ENCODE data around the gene FRMPD4. TPM values are rescaled to one million over a fixed set of nuclear protein-coding genes. Genes with fewer than 3 reads are reported as not detected.

Gene FRMPD4
- total RNA-seq, 2 experiments from 2014 or later = not detected

DNA sequence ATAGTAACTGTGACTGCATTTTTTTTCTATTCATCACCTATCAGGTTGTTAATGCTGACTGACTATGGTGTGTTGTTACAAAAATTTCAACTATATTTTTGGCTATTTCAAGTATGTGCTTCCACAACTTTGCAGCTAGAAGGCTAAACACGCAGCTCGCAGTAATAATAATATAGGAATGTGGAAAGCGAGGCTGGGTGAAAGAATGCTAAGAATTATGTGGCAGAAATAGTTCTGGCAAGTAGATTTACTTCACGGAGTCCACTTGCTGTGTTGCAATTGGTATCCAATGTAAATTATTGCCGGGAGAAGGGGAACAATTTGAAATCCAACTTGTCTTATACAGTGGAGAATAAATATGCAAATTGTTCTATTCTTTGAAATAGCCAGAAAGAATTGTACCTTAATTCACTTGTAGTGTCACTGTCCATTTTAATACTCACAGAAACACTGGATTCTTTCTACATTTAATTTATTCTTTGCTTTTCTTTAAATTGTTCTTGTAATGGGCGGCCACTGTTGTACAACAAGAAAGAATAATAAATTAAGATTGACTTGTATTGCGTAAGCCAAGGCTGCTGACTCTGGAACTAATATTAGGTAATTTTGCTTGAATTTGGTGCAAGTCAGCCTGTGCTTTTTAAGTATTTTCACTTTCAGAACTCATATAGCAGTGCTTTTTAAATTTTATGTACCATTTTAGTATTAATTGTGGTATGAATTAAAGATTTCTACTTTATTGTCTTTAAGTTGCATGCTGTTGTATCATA, 154.9 kb downstream of the FRMPD4 start:
- CTCF ChIA-PET = no interaction called here
- DNase-seq = no peak
- no peak for ATAC-seq
- H3K9me3 Mint-ChIP-seq = no peaks in the 10 kb centered on the region
- H3K4me1 Mint-ChIP-seq (ENCODE audit: low read depth) = no peaks in the 10 kb centered on the region
- peaks cover 1% of the 10 kb centered on the region for H3K27me3 Mint-ChIP-seq
- no peak overlapping the region for H3K27ac Mint-ChIP-seq
- no peak overlapping the region for H3K4me3 Mint-ChIP-seq
- POLR2A ChIA-PET = no interaction called here
- intact Hi-C loops (cut with micrococcal nuclease) = no loop called here
- H3K36me3 Mint-ChIP-seq (ENCODE audit: low read depth) = no peaks in the 10 kb centered on the region
- TF ChIP-seq, protein P1, sequence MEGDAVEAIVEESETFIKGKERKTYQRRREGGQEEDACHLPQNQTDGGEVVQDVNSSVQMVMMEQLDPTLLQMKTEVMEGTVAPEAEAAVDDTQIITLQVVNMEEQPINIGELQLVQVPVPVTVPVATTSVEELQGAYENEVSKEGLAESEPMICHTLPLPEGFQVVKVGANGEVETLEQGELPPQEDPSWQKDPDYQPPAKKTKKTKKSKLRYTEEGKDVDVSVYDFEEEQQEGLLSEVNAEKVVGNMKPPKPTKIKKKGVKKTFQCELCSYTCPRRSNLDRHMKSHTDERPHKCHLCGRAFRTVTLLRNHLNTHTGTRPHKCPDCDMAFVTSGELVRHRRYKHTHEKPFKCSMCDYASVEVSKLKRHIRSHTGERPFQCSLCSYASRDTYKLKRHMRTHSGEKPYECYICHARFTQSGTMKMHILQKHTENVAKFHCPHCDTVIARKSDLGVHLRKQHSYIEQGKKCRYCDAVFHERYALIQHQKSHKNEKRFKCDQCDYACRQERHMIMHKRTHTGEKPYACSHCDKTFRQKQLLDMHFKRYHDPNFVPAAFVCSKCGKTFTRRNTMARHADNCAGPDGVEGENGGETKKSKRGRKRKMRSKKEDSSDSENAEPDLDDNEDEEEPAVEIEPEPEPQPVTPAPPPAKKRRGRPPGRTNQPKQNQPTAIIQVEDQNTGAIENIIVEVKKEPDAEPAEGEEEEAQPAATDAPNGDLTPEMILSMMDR (IDR thresholded peaks at IDR 0.05) = no peak

DNA sequence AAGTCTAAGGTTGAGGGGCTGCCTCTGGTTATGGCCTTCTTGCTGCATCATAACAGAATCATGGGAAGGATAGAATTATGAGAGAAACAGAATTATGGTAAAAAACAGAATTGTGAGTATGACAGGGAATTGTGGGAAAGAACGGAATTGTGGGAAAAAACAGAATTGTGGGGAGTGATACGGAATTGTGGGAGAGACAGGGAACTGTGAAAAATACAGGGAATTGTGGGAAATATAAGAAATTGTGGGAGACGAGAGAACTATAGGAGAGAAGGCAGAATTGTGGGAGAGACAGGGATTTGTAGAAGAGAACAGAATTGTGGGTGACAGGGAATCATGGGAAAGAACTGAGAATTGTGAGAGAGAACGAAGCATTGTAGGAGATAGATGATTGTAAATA, 159.1 kb downstream of the FRMPD4 start:
- intact Hi-C loops (cut with micrococcal nuclease) = no loop called here
- TF ChIP-seq, protein P1 (IDR thresholded peaks at IDR 0.05) = no peak
- Mint-ChIP-seq H3K9me3 (no peaks in the 10 kb centered on the region), H3K27ac (no peak overlapping the region), H3K4me1 (ENCODE audit: low read depth) (no peaks in the 10 kb centered on the region), H3K4me3 (no peak overlapping the region), H3K27me3 (peaks cover 1% of the 10 kb centered on the region), H3K36me3 (ENCODE audit: low read depth) (no peaks in the 10 kb centered on the region)
- DNase-seq (no peak), ATAC-seq (no peak)
- ChIA-PET POLR2A (no interaction called here), CTCF (no interaction called here)

DNA sequence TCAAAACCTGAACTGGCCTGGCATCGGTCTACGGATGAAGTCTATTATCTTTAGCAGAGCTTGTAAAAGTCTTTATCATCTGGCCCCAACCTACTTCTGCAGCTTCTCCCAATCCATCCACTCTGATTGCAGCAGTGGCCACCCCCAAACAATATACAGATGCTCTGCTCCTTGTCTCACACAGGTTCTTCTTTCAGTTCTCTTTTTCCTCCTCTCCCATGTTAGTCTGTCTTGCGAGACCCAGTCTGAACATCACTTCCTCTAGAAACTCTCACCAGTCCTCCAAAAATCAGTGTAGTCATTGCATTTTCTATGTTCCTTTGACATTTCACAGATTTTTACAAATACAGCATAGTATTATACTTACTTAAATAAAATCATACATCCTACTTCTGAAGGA, 163.0 kb downstream of the FRMPD4 start:
- ChIA-PET CTCF (no interaction called here), POLR2A (no interaction called here)
- TF ChIP-seq, protein P1 (IDR thresholded peaks at IDR 0.05) = no peak
- H3K4me3 Mint-ChIP-seq = no peak overlapping the region
- intact Hi-C loops (cut with micrococcal nuclease) = no loop called here
- no peak for ATAC-seq
- H3K27me3 Mint-ChIP-seq = peaks cover 1% of the 10 kb centered on the region
- no peaks in the 10 kb centered on the region for H3K9me3 Mint-ChIP-seq
- no peak overlapping the region for H3K27ac Mint-ChIP-seq
- DNase-seq = no peak
- no peaks in the 10 kb centered on the region for H3K36me3 Mint-ChIP-seq (ENCODE audit: low read depth)
- H3K4me1 Mint-ChIP-seq (ENCODE audit: low read depth) = no peaks in the 10 kb centered on the region

DNA sequence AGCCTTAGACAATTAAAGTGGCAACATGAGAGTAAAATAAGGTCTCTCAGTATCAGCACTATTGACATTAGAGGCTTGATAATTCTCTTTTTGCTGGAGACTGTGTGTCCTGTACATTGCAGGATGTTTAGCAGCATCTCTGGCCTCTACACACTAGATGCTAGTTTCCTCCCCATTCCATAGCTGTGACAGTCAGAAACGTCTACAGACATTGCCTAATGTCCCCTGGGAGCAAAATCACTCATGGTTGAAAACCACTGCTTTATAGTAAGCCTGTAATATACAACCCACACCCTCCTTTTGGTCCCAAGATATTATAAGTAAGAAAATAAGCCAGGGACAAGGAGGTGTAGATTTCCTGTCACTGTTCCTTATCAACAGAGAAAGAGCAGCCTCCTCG, 166.0 kb downstream of the FRMPD4 start:
- Mint-ChIP-seq H3K4me3 (no peak overlapping the region), H3K27ac (no peak overlapping the region), H3K27me3 (no peaks in the 10 kb centered on the region), H3K36me3 (ENCODE audit: low read depth) (no peaks in the 10 kb centered on the region), H3K9me3 (no peaks in the 10 kb centered on the region), H3K4me1 (ENCODE audit: low read depth) (no peaks in the 10 kb centered on the region)
- intact Hi-C loops (cut with micrococcal nuclease) = no loop called here
- no peak for DNase-seq
- TF ChIP-seq, protein P1 (IDR thresholded peaks at IDR 0.05) = no peak
- CTCF ChIA-PET = no interaction called here
- no peak for ATAC-seq
- POLR2A ChIA-PET = no interaction called here

DNA sequence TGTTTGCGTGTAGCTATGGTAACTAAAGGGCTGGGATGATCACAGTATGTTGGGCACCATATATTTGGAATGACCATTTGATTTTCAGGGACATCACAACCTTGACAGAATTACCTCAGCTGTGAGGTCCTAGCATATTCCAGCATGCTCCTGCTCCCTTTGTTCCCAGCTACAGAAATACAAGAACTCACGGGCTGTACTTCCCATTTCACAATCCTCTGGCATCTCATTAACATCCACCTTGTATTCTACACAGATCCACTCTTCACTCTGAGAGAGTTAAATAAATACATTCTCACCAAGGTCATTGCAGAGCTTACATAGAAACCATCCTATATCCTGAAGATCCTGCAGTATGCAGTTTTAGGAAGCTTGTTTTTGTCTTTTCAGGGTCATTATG, 169.7 kb downstream of the FRMPD4 start:
- Mint-ChIP-seq H3K27me3 (no peaks in the 10 kb centered on the region), H3K27ac (no peak overlapping the region), H3K36me3 (ENCODE audit: low read depth) (no peaks in the 10 kb centered on the region), H3K4me1 (ENCODE audit: low read depth) (no peaks in the 10 kb centered on the region), H3K4me3 (no peak overlapping the region), H3K9me3 (no peaks in the 10 kb centered on the region)
- ATAC-seq (no peak), DNase-seq (no peak)
- ChIA-PET POLR2A (no interaction called here), CTCF (no interaction called here)
- TF ChIP-seq, protein P1 (IDR thresholded peaks at IDR 0.05) = no peak
- intact Hi-C loops (cut with micrococcal nuclease) = no loop called here

All from activated CD8-positive, alpha-beta T cell treated with anti-CD3 and anti-CD28 coated beads for 36 hours (primary cell).